GM21619 (cell line): ENCODE measurements around the gene OSTF1.

Source experiments
- ATAC-seq: cut with Tn5 transposase; IDR thresholded peaks from one replicate; pipeline ENCODE4 v1.9.1; 2021; ENCODE audit not compliant: unreplicated experiment

Gene OSTF1

GRCh38 chr9:75117564-75117963 is 29.2 kb downstream of the OSTF1 start:
- ATAC-seq, result no peak

GRCh38 chr9:75120686-75121085 is 32.4 kb downstream of the OSTF1 start:
- no peak for ATAC-seq

GRCh38 chr9:75121914-75122558 is 33.7 kb downstream of the OSTF1 start:
- no peak for ATAC-seq

GRCh38 chr9:75123696-75124095 is 35.4 kb downstream of the OSTF1 start:
- ATAC-seq, result no peak

- no peak for ATAC-seq
Measured at GRCh38 chr9:75128535-75128934, 40.2 kb downstream of the OSTF1 start.

- ATAC-seq, result no peak
Measured at GRCh38 chr9:75130172-75130571, 41.9 kb downstream of the OSTF1 start.

- ATAC-seq, result no peak
Measured at GRCh38 chr9:75130621-75131230, 42.4 kb downstream of the OSTF1 start.

- no peak for ATAC-seq
Measured at GRCh38 chr9:75131700-75132099, 43.4 kb downstream of the OSTF1 start.

- ATAC-seq, result no peak
Measured at GRCh38 chr9:75132244-75132643, 43.9 kb downstream of the OSTF1 start.

GRCh38 chr9:75133396-75133795 is 45.1 kb downstream of the OSTF1 start:
- no peak for ATAC-seq

GRCh38 chr9:75134495-75134894 is 46.2 kb downstream of the OSTF1 start:
- no peak for ATAC-seq

GRCh38 chr9:75138260-75139040 is 50.1 kb downstream of the OSTF1 start:
- ATAC-seq, result no peak

GRCh38 chr9:75139201-75139600 is 50.9 kb downstream of the OSTF1 start:
- no peak for ATAC-seq

- ATAC-seq, result no peak
Measured at GRCh38 chr9:75140261-75140660, 51.9 kb downstream of the OSTF1 start.

GRCh38 chr9:75142202-75142601 is 53.9 kb downstream of the OSTF1 start:
- no peak for ATAC-seq

GRCh38 chr9:75146229-75146628 is 57.9 kb downstream of the OSTF1 start:
- ATAC-seq, result no peak

GRCh38 chr9:75147638-75148037 is 59.3 kb downstream of the OSTF1 start:
- ATAC-seq, result peak; percentile 59

- no peak for ATAC-seq
Measured at GRCh38 chr9:75148561-75148960, 60.2 kb downstream of the OSTF1 start.

- ATAC-seq, result no peak
Measured at GRCh38 chr9:75149841-75150241, 61.5 kb downstream of the OSTF1 start.

GRCh38 chr9:75150512-75150911 is 62.2 kb downstream of the OSTF1 start:
- no peak for ATAC-seq

- ATAC-seq, result no peak
Measured at GRCh38 chr9:75152416-75152815, 64.1 kb downstream of the OSTF1 start.

GRCh38 chr9:75156858-75157257 is 68.5 kb downstream of the OSTF1 start:
- ATAC-seq, result no peak
